ENCODE results near the gene POU1F1.
"Not testable (repeated sequence)": the region's sequence is repeated elsewhere in the genome, so short reads cannot be mapped to it uniquely, and the experiment has no call there.

The POU1F1 gene

GRCh38 chr3:87276484-87276883, at the start of gene POU1F1:
TSS of gene POU1F1 (minus strand) at chr3:87276584. CDS start at chr3:87276462, 122 bp downstream.
- FAIRE-seq: no peak

GRCh38 chr3:87324609-87325008, 48.2 kb upstream of the POU1F1 start:
- no peak for DNase-seq (ENCODE audit: insufficient read length, low spot score)
- no peak for FAIRE-seq

More at GRCh38 chr3:87276484-87276883, at the start of gene POU1F1:
- no peak for DNase-seq (ENCODE audit: insufficient read length, low spot score)

DNA sequence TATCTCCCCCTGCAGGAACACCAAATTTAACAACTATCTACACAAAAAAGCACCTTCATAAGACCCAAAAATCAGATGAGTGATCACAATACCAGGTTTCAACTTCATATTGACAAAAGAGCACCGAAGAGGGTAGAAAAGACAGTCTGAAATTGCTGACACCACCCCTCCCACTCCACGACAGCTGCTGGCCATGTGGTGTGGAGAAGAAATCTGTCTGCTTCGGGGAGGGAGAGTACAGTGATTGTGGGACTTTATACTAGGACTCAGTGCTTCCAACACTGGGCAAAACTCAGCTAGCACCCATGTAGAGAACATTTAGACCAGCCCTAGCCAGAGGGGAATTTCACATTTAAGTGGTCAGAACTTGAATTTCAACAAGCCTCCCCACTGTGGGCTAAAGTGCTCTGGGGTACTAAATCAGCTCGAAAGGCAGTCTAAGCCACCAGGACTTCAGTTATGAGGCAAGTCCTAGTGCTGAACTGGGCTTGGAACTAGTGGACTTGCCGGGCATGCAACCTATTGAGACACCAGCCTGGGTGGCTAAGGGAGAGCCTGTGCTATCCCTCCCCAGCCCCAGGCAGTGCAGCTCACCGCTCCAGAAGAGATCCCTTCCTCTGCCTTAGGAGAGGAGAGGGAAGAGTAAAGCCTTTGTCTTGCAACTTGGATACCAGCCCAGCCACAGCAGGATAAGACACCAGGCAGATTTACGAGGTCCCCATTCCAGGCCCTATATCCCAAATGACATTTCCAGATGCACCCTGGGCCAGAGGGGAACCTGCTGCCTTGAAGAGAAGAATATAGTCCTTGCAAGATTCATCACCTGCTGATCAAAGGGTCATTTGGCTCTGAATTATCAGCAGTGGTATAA, 44.6 kb upstream of the POU1F1 start:
- FAIRE-seq (no peak), DNase-seq (ENCODE audit: insufficient read length, low spot score) (no peak)

GRCh38 chr3:87318617-87319021, 42.2 kb upstream of the POU1F1 start:
- peak; percentile 40 for FAIRE-seq
- no peak for DNase-seq (ENCODE audit: insufficient read length, low spot score)

- FAIRE-seq (no peak), DNase-seq (ENCODE audit: insufficient read length, low spot score) (no peak)
Observed at GRCh38 chr3:87317779-87318178, 41.4 kb upstream of the POU1F1 start.

DNA sequence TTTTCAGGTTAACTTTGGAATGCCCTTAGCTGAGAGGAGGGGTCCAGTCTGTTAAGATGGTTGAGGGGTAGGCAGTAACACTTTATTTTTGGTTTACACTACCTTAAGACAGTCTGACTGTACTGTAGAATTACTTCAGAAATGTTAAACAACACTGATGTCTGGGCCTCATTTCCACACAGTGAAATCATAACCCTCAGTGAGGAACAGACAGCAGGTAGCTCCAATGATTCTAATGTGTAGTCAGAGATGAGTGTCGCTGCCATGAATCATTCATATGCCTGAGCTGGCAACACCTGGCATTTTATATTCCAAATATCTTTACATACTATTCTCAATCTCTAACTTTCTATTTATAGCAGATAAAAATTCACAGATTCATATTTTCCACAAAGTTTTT, 37.3 kb upstream of the POU1F1 start:
- no peak for DNase-seq (ENCODE audit: insufficient read length, low spot score)
- no peak for FAIRE-seq

DNA sequence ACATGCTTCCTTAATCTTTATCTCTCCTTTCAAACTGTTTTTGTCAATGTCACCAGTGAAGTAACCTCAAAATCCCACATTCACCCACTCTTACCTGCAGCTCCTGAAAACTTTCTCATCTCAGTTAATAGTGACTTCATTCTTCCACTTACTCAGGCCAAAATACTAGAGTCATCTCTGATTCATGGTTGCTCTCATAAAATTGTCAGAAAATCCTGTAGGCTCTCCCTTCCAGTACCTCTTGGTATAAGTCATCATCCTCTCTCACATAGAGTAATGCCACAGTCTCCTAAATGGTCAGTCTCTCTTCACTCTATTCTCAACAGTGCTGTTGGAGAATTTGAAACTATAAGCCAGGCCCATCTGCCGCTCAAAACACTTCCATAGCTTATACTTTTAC, 34.9 kb upstream of the POU1F1 start:
- no peak for DNase-seq (ENCODE audit: insufficient read length, low spot score)

GRCh38 chr3:87309601-87310000, 33.2 kb upstream of the POU1F1 start:
- DNase-seq (ENCODE audit: insufficient read length, low spot score) (no peak), FAIRE-seq (no peak)

More for the DNA sequence above, 34.9 kb upstream of the POU1F1 start:
- FAIRE-seq: no peak

DNA sequence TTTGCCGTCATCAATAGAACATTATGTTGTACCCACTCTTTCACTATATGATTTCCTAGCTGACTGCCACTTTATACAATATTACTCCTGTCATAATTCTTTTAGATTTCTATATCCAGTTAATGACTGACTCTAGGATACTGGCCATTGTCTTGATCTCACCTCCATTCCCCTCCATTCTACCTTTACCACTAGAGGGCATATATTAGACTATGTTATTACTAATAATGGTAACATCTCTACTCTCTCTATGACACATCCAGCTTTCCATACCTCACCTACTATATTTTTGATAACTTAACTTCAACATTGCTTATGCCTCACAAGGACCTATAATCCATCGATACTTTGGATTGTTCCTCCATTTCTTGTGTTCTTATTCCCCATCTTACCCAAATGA, 31.4 kb upstream of the POU1F1 start:
- FAIRE-seq: no peak

GRCh38 chr3:87305517-87305916, 29.1 kb upstream of the POU1F1 start:
- FAIRE-seq (no peak), DNase-seq (ENCODE audit: insufficient read length, low spot score) (no peak)

More for the DNA sequence above, 31.4 kb upstream of the POU1F1 start:
- DNase-seq (ENCODE audit: insufficient read length, low spot score): no peak

DNA sequence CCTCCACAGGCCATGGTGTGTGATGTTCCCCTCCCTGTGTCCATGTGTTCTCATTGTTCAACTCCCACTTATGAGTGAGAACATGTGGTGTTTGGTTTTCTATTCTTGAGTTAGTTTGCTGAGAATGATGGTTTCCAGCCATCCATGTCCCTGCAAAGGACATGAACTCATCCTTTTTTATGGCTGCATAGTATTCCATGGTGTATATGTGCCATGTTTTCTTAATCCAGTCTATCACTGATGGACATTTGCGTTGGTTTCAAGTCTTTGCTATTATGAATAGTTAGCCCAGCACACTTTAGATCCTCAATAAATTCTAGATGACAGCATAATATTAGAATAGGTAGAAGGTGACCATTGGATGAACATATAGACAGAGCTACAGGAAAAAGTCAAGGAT, 28.6 kb upstream of the POU1F1 start:
- not testable (repeated sequence) for FAIRE-seq

GRCh38 chr3:87298111-87298718, 21.8 kb upstream of the POU1F1 start:
- peak; percentile 2 for DNase-seq (ENCODE audit: insufficient read length, low spot score)
- peak; percentile 75 for FAIRE-seq

More for the DNA sequence above, 28.6 kb upstream of the POU1F1 start:
- DNase-seq (ENCODE audit: insufficient read length, low spot score): not testable (repeated sequence)

DNA sequence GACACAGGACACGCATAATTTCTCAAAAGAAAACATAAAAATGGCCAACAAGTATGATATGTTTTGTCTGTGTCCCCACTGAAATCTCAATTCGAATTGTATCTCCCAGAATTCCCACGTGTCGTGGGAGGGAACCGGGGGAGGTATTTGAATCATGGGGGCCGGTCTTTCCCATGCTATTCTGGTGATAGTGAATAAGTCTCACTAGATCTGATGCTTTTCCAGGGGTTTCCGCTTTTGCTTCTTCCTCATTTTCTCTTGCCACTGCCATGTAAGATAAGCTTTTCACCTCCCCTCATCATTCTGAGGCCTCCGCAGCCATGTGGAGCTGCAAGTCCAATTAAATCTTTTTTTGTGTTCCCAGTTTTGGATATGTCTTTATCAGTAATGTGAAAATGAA, 12.1 kb upstream of the POU1F1 start:
- DNase-seq (ENCODE audit: insufficient read length, low spot score) (no peak), FAIRE-seq (no peak)

DNA sequence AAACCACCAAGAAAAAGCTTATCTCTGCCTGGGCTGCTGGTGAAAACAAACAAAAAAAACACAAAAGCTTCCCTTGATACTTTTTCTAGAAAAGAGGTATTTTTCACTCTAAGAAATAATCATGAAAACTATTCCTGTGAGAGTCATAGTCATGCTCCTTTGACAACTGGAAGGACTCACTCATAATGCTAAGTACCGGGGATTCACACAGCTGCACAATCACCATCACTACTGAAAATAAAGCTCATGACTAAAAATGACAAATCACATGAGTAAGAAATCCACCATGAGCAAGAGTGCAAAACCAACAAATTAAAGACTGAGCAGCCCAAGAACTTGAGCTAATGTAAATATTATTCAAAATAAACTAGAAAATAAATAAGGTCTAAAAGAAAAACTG, 10.6 kb upstream of the POU1F1 start:
- FAIRE-seq (no peak), DNase-seq (ENCODE audit: insufficient read length, low spot score) (no peak)

DNA sequence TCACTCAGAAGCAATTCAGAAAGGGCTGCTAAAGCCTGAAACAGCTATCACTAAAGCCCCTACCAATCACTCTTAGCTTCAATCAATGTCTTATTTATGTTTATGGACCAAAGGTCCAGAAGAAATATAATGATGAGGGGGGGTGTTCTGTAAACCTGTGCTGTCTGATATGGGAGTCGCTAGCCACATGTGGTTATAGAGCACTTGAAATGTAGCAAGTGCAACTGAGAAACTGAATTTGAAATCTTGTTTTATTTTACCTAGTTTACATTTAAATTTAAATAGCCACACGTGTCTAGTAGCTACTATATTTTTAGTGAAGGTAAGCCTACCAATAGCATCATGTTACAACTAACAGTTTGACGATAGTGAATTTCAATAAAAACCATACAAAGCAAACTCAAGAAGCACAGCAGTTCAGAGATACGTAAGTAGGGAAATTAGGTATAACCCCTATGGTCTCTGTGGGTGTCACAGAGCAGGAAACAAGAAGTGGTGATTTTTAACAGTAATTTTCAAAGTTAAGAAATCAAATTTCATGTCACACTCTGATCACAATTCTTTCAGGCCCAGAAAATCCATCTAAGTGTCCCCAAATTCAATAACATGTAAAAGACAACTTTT, 3.6 kb downstream of the POU1F1 start:
- FAIRE-seq (no peak), DNase-seq (ENCODE audit: insufficient read length, low spot score) (no peak)

- no peak for DNase-seq (ENCODE audit: insufficient read length, low spot score)
- FAIRE-seq: no peak
Observed at GRCh38 chr3:87270908-87271700, 5.3 kb downstream of the POU1F1 start.

DNA sequence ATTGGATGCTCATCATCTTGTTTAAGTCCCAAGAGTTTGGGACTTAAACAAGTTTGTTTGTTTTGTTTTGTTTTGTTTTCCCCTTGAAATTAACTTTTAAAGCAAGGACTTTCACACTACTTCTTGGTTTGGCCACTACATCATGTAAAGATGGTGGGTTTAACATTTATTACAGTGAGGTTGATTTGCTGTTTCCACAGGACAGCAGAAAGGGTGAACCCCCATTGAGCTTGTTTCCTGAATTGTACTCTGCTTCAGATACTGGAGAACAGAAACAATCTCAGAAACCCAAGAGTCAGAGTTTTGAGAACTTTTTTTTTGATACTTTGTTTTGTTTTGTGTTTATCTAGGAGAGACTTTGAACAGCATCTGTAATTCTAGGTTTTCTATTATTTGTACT, 6.7 kb downstream of the POU1F1 start:
- DNase-seq (ENCODE audit: insufficient read length, low spot score): no peak
- no peak for FAIRE-seq

DNA sequence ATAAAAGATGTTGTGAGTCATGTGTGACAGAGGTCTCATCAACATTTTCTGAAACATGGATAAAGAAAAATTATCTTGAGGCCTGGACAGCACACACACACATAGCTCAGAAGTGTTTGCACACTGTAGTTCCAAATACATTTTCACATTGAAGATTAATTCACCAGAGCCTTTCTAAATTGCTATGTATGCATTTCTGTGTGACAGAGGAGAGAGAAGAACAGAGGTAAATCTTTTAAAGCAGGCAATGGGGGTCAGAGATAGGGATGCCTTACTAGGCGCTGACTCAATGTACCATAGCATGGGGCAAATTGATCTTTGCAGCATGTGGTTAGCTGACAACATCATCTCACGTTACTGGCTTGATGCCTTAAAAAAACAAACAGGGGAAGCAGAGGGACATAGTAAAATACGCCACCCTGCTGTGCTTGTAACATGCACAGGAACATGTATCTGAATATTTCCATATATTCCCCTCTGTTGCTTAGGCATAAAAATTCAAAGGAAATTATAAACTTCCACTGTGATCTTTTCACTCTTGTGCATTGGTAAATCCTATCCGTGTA, 7.7 kb downstream of the POU1F1 start:
- FAIRE-seq: no peak
- DNase-seq (ENCODE audit: insufficient read length, low spot score): no peak

- no peak for DNase-seq (ENCODE audit: insufficient read length, low spot score)
- no peak for FAIRE-seq
Observed at GRCh38 chr3:87267953-87268645, 8.3 kb downstream of the POU1F1 start.

DNA sequence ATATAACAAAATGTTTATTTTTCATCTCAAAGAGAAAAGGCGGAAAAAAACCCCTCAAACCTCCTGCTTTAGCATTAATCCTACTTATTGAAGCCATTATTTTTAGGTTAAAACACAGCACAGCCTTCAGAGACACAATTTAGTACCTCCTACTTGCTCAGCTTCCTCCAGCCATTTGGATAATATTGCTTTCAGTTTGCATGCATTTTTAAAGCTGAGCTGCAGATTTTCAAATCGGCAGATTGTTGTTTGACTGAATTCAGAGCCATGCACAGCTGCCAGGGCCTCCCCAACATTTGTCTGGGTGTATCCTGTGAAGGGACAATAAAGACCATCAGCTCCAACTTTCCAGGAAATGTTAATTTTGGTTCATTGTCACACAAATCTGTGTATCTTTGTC, 14.5 kb downstream of the POU1F1 start:
- FAIRE-seq: no peak

More for the DNA sequence above, 14.5 kb downstream of the POU1F1 start:
- no peak for DNase-seq (ENCODE audit: insufficient read length, low spot score)
